ENCODE results near the gene NFX1.
"Not testable (repeated sequence)": the region's sequence is repeated elsewhere in the genome, so short reads cannot be mapped to it uniquely, and the experiment has no call there.

Gene NFX1

DNA sequence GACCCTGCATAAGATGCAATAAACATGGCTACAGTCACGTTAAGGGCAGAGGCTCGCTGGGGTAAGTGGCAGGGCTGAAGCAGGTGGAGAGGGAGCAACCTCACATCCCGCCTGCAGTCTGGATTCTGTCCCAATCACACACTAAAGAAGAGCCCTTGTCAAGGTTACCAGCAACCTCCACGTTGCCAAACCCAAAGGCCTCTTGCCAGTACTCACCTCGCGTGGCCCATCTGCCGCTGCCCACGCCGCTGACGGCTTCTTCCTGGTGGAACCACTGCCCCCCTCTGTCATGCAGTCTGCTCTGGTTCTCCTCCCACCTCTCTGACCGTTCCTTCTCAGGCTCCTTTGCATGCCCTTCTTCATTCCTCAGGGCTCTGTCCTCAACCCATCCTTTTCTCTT, 103.3 kb downstream of the NFX1 start:
- no peak for DNase-seq

GRCh38 chr9:33393986-33394385, 103.7 kb downstream of the NFX1 start:
- not testable (repeated sequence) for DNase-seq

- not testable (repeated sequence) for DNase-seq
These were observed 105.0 kb downstream of the NFX1 start for GRCh38 chr9:33395159-33395879.

GRCh38 chr9:33397801-33398200, 107.5 kb downstream of the NFX1 start:
- not testable (repeated sequence) for DNase-seq

DNA sequence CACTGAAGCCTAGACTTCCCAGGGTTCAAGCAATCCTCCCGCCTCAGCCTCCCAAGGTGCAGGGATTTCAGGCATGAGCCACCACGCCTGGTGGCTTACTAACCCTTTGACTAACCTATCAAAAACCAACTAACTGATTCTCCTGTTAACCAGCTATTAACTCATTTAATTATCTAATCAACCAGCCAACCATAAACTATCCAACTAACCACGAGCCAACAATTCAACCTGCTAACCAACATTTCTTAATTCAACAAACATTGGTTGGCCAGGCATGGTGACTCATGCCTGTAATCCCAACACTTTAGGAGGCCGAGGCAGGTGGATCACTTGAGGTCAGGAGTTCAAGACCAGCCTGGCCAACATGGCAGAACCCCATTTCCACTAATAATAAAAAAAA, 108.7 kb downstream of the NFX1 start:
- DNase-seq: not testable (repeated sequence)

- DNase-seq: not testable (repeated sequence)
These were observed 111.5 kb downstream of the NFX1 start for GRCh38 chr9:33401809-33402208.

DNA sequence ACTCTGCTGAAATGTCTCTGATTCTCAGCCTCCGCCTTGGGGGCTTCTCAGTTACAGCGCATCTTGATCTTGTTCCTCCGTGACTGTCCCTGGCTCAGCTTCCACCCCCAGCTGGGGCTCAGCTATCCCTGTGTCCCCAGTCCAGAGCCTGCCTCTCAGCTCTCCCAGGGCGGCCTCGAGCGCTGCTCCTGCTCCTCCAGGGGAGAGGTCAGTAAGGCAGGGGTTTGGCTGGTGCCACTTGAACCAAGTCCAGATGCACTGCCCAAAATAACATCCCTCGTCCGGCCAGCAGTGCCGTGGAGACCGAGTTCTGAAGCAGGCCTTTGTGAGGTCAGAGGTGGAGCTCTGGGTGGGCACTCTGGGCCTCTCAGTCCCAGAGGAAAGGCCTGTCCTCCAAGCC, 112.1 kb downstream of the NFX1 start, which contains the start of gene AQP7:
TSS of gene AQP7 (minus strand) at position 198 of the 400 bp plus-strand sequence. CDS start 1,306 bp downstream, outside the sequence.
- DNase-seq: not testable (repeated sequence)

DNA sequence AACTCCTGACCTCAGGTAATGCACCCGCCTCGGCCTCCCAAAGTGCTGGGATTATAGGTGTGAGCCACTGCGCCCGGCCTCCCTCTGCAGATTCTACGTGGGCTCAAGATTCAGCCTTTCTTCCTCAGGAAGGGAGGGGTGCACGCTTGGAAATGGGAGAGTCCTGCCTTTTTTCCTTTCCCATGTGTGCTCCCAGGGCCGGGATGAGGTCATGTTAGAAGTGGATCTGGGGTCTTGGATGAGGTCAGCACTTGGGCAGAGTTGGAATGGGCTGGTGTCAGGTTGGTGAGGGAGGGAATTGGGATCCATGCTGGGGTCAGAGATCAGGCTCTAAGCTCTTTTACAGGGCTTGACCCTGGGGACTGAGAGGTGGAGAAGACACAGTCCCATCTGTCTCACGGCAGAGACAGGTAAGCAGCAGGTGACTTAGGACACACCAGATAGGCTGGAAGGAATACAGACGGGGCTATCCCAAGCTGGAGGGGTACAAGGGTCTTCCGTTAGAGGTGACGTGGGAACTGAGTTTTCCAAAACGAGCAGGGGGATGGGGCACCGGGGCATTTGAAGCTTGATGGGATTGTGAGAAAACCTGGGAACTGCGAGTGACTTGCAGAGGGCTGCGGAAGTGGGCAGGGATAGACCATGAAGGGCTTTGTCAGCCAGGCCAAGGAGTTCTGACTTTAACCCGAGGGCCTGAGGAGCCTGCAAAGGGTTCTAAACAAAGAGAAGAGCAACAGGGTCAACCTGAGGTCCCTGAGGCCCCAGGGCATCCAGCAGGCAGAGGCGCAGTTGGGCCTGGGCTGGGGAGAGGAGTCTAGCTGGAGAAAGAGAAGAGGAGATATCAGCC, 113.8 kb downstream of the NFX1 start:
- no peak for DNase-seq

DNA sequence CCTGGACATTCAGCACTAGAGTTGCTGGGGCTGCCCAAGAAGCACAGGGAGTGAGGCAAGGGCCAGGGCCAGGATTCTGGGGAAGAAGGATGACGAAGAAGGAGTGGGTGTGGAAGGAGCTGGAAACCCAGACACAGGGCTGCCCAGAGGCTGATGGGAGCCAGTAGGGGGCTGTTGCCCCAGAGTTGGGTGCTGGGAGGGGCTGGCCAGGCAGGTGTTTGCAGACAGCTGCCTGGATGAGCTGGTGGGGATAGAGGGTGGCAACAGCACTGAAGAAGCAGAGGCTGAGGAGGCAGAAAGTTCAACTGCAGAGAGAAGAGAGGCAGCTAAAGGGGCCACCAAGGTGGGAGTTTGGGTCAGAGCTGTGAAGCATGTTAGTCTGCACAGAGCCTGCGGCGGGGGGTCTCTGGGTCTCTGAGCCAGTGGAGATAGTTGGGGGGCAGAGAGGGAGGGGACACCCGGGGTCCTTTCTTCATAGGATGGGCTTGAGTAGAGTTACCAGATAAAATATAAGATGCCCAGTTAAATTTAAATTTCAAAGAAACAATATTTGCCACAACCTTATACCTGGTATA, 114.6 kb downstream of the NFX1 start:
- DNase-seq: no peak

- DNase-seq: no peak
These were observed 116.7 kb downstream of the NFX1 start for GRCh38 chr9:33407061-33407460.

DNA sequence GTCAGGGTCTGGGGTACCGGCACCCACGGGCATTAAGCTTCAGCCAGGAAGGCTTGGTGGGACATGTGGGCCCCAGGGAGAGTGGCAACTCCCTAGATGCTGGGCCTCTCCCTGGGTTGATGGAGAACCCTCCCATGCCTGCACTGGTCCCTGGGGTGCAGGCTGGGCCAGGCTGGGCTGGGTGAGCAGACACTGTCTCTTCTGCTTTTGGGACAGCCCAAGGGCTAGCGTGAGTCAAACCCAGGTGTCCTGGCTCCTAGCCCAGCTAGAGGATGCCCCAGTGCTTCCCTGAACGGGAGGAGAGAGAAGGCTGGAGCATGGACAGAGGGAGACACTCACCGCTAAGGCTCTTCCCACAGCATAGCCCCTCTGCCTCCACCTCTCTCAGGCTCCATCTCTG, 117.8 kb downstream of the NFX1 start:
- no peak for DNase-seq

DNA sequence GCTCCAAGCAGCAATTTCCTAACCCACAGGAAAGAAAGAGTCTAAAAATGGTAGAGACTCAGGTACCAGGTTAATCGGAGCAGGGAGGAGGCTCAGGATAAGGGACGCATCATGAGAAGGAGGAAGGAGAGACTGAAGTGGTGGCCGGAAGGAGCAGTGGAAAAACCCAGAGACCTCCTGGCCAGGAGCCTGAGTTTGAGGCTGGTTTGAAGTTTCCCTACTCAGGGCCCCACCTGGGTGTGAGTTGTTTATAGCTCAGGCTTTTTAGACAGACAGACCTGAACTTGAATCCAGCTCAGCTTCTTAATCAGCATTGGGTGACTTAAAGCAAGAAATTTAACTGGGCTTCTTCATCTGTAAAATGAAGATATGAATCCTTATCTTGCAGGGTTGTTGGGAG, 124.0 kb downstream of the NFX1 start:
- no peak for DNase-seq

GRCh38 chr9:33414889-33415500, 124.7 kb downstream of the NFX1 start:
- DNase-seq: no peak

- no peak for DNase-seq
These were observed 125.3 kb downstream of the NFX1 start for GRCh38 chr9:33415501-33416038.

- no peak for DNase-seq
These were observed 126.7 kb downstream of the NFX1 start for GRCh38 chr9:33416996-33417395.

DNA sequence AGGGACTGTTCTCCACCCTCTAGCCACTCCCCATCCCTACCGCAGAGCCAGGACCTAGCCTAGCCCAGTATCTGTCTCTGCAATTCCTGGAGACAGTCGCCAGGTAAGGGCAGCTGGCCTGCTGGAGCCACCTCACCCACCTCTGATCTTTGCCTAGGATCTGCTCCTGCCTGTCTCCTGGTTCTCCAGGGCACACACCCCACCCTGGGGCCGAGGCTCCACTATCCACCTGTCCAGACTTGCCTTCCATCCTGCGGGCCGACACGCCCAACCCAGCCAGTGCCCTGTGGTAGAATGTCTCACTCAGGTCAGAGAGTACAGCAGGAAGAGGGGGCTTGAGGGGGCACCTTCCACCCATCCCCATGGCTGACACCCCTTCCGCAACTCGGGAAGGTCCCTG, 127.8 kb downstream of the NFX1 start:
- no peak for DNase-seq

GRCh38 chr9:33419708-33420303, 129.5 kb downstream of the NFX1 start:
- no peak for DNase-seq

Data from T1000 (cell line).